HG02642 (cell line): ENCODE measurements around the gene NPIPA2.
"Not testable (repeated sequence)": the region's sequence is repeated elsewhere in the genome, so short reads cannot be mapped to it uniquely, and the experiment has no call there.

Experiments
- ATAC-seq: cut with Tn5 transposase; IDR thresholded peaks from one replicate; pipeline ENCODE4 v1.9.1; 2021; ENCODE audit warnings: mild to moderate bottlenecking; ENCODE audit not compliant: unreplicated experiment, poor library complexity

Gene NPIPA2

DNA sequence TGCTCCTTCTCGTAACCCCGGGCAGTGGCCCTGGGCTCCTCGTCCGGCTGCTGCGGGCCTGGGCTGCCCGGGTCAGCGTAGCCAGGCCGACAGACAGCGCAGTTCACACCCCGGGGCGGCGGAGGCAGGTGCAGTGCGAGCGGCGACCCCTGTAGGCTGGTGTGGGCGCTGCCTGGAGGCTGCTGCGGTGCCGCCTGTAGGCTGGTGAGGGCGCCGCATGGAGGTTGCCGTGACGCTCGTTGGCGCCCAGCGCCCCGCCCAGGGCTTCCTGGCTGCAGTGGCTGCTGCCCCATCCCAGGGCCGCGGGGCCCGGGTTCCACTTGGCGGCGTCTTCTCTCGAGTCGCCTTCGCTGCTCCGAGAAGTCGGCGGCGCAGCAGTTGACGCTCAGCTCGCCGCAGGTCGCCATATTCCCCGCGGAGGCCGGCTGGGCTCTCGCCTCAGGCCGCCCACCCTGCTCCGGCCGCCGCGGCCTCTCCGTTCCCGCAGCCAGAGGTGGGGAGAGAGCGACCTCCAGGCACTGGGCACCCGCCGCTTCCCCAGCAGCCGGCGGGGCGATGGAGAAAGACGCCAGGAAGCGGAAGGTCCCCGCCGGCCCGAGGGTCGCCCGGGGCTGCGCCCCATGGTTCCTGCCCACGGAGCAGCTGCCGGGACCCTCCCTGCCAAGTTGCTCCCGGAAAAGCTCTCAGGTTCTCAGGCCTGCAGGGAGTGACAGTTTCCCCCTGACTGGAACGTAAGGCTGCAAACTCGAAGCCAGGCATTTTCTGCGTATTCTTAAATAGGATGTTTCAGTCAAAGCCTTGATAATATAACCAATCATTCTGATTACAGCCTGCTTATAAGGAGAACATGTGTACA, at the start of gene NPIPA2:
TSS of gene NPIPA2 (plus strand) at position 261 of the 856 bp plus-strand sequence. CDS start 5,533 bp downstream, outside the sequence.
- peak; percentile 99 for ATAC-seq

DNA sequence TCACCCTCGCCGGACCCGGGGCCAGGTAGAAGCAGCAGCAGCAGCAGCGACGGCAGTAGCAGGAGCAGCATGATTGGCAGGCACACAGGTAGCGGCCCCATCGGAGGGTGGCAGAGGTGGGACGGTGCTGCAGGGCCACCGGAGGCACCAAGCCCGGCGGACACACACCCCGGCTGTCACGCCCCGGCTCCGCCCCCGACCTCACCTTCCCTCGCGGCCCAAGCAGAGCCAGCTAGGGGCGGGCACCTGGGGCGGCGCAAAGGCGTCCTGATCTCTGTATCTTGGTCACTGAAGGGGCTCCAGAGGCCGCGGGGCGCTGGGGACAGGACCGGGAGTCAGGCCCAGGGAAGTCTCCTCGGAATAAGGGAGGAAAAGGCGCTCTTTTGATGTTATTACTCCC, 48.2 kb upstream of the NPIPA2 start, which contains the start of gene PLA2G10:
TSS of gene PLA2G10 (minus strand) at position 180 of the 400 bp plus-strand sequence. CDS start at position 101, 79 bp downstream.
- ATAC-seq: not testable (repeated sequence)

DNA sequence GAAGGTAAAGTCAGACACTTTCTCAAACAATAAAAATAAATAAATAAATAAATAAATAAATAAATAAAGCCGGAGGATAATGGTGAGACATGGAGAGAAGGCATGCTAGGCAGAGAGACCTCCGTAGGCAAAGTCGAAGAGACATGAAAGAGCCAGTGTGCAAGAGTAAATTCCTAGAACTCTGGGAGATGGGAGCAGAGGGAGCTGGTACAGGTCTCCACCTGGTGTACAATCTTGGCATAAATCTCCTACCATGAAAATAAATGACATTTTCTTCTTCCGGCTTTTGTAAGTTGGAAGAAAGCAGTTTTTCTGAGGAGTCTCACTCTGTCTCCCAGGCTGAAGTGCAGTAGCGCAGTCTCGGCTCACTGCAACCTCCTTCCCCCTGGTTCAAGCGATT, 40.5 kb upstream of the NPIPA2 start:
- ATAC-seq: not testable (repeated sequence)

DNA sequence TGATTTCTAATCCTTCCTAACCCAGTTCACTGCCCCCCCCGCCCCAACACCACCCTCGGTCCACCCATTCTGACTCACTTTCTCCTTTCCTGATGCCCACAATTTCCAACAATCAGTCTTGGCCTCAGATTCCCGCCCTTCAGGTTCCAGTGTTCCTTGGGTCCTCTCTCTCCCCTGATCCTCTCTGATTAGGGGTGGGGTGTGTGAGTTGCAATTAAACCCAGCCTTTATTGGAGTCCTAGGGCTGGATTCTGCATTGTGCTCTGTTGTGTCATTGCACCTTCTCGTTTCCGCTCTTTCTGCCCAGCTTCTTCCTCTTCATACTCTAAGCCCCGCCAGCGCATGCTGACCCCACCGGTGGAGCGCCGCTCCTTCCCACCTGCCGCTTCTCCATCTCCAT, 39.7 kb upstream of the NPIPA2 start:
- not testable (repeated sequence) for ATAC-seq

DNA sequence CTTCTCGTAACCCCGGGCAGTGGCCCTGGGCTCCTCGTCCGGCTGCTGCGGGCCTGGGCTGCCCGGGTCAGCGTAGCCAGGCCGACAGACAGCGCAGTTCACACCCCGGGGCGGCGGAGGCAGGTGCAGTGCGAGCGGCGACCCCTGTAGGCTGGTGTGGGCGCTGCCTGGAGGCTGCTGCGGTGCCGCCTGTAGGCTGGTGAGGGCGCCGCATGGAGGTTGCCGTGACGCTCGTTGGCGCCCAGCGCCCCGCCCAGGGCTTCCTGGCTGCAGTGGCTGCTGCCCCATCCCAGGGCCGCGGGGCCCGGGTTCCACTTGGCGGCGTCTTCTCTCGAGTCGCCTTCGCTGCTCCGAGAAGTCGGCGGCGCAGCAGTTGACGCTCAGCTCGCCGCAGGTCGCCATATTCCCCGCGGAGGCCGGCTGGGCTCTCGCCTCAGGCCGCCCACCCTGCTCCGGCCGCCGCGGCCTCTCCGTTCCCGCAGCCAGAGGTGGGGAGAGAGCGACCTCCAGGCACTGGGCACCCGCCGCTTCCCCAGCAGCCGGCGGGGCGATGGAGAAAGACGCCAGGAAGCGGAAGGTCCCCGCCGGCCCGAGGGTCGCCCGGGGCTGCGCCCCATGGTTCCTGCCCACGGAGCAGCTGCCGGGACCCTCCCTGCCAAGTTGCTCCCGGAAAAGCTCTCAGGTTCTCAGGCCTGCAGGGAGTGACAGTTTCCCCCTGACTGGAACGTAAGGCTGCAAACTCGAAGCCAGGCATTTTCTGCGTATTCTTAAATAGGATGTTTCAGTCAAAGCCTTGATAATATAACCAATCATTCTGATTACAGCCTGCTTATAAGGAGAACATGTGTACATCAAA, 38.9 kb upstream of the NPIPA2 start, which contains the start of gene NPIPA3:
TSS of gene NPIPA3 (plus strand) at position 256 of the 856 bp plus-strand sequence. CDS start 5,533 bp downstream, outside the sequence.
- peak; percentile 97 for ATAC-seq

DNA sequence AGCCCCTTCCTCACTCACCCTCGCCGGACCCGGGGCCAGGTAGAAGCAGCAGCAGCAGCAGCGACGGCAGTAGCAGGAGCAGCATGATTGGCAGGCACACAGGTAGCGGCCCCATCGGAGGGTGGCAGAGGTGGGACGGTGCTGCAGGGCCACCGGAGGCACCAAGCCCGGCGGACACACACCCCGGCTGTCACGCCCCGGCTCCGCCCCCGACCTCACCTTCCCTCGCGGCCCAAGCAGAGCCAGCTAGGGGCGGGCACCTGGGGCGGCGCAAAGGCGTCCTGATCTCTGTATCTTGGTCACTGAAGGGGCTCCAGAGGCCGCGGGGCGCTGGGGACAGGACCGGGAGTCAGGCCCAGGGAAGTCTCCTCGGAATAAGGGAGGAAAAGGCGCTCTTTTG, 9.1 kb upstream of the NPIPA2 start:
- ATAC-seq: not testable (repeated sequence)

DNA sequence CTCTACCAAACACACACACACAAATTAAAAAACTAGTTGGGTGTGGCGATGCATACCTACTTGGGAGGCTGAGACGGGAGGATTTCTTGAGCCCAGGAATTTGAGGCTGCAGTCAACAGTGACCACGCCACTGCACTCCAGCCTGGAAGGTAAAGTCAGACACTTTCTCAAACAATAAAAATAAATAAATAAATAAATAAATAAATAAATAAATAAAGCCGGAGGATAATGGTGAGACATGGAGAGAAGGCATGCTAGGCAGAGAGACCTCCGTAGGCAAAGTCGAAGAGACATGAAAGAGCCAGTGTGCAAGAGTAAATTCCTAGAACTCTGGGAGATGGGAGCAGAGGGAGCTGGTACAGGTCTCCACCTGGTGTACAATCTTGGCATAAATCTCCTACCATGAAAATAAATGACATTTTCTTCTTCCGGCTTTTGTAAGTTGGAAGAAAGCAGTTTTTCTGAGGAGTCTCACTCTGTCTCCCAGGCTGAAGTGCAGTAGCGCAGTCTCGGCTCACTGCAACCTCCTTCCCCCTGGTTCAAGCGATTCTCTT, 1.4 kb upstream of the NPIPA2 start:
- not testable (repeated sequence) for ATAC-seq

DNA sequence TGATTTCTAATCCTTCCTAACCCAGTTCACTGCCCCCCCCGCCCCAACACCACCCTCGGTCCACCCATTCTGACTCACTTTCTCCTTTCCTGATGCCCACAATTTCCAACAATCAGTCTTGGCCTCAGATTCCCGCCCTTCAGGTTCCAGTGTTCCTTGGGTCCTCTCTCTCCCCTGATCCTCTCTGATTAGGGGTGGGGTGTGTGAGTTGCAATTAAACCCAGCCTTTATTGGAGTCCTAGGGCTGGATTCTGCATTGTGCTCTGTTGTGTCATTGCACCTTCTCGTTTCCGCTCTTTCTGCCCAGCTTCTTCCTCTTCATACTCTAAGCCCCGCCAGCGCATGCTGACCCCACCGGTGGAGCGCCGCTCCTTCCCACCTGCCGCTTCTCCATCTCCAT, 539 bp upstream of the NPIPA2 start:
- not testable (repeated sequence) for ATAC-seq

DNA sequence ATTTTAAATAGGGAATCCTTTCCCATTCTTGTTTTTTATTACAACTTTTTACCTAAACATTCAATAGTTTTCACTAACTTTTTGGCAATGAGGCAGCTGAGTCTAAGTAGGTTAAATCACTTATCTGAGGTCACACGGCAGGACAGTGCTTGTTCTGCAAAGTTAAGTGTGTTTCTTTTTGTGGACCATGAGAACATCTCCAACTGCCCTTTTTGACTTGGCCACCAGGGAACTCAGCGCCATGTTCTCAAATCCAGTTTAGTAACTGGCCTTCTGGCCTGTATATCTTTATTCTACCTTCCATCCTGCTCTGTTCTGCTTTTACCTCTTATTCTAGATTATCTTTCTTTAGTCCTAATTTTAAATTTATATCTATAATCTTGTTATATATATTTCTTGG, 31.3 kb downstream of the NPIPA2 start:
- not testable (repeated sequence) for ATAC-seq

DNA sequence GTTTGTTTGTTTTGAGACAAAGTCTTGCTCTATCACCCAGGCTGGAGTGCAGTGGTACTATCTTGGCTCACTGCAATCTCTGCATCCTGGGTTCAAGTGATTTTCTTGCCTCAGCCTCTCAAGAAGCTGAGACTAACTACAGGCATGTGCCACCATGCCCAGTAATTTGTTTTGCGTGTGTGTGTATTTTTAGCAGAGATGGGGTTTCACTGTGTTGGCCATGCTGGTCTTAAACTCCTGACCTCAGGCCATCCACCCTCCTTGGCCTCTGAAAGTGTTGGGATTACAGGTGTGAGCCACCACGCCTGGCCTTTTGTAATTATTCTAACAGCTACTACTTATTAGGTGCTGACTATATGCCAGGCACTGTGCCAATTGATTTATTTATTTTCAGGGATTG, 33.3 kb downstream of the NPIPA2 start:
- not testable (repeated sequence) for ATAC-seq

DNA sequence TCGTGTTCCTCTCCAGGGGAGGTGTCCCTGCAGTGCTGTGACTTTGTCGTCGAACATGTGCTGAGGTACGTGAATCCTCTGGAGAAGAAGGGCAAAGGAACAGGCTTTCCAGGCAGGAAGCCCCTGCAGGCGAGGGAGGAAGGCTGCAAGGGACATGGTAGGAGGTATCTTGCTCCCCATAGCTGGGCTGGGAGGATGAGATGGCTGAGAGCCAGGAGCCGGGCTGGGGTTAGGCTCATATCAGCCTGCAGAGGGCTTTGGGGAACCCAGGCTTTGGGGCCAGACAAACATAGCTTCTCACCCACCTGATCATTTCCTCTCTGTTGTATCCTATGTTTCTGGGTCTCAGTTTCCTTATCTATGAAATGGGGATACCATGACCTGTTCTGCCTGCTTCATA, 34.4 kb downstream of the NPIPA2 start:
- not testable (repeated sequence) for ATAC-seq

DNA sequence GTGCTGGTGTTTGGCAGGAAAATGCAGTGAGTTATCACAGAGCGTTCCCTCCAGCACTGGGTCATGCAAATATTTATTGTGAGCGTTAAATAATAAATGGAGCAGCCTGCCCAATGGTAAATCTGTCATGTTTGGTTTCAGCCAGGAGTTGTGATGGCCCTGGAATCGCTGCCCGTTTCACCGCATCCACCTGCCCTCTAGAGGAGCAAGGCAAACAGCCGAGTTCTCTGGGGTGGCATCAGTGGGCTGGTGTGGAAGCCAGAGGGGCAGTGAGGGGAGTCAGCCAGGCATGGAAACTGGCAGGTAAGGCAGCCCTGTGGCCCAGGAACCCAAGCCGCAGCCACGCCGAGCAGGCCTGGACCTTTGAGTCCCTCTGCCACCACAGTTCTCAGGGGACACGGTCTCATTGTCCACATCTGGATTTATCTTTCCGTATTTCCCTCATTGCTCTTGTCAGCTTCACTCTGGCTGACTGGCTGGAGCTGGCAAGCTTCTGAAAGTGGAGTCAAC, 37.1 kb downstream of the NPIPA2 start:
- not testable (repeated sequence) for ATAC-seq

DNA sequence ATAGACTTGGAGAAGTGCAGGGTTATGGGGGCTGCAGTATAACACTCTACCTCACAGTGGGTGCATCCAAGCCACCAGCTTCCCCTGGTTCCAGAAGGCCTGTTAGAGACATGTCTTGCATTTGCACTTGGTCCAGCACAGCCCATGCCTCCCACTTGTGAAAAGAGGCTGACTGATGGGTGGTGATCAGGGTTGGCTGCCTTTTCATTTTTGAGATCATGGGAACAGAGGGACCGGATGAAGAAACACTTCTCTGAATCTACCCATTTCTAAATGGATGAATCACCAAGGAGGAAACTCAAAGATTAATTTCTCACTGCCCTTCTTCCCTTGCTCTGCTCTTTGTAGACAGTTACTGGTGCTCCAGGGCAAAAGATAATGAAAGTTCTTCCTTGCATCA, 43.8 kb downstream of the NPIPA2 start:
- not testable (repeated sequence) for ATAC-seq

DNA sequence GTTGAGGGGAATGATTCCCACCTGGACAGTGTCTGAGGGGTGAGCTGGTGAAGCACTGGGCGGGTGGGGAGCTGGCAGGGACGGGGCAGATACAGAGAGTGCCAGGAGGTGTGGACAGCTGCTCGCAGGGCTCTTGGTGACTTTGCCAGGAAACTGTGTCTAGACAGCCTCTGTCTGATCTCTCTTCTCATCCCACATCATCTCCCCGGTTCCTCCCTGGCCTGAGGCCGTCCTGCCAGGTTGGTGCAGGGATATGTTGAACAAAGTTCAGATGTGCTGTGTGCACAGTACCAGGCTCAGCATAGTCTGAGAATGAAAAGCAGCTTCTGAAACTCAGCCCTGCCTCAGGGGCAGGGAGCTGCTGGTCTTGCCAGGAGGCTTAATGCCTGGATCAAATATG, 47.2 kb downstream of the NPIPA2 start:
- not testable (repeated sequence) for ATAC-seq

DNA sequence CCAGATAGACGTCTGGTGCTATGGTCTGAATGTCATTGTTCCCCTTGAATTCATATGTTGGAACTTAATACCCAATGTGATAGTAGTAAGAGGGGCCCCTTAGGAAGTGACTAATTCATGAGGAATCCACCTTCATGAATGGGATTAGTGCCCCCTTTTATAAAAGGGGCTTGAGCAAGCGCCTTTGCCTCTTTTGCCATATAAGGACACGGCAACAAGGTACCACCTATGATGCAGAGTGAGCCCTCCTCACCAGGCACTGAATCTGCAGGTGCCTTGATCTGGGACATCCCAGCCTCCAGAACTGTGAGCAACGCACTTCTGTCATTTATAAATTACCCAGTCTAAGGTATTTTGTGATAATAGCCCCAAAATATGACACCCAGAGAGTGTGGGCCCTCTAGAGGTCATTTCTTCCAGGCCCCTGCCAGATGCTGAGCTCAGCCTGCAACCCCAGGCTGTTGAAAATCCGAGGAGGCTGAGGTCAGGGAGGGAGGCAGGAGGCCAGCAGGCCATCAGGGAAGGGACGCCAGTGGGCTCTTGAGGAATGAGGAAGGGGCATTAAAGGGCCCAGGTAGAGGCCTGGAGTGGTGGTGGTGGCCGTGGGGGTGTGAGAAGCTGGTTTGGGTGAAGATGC, 48.1 kb downstream of the NPIPA2 start:
- ATAC-seq: not testable (repeated sequence)

DNA sequence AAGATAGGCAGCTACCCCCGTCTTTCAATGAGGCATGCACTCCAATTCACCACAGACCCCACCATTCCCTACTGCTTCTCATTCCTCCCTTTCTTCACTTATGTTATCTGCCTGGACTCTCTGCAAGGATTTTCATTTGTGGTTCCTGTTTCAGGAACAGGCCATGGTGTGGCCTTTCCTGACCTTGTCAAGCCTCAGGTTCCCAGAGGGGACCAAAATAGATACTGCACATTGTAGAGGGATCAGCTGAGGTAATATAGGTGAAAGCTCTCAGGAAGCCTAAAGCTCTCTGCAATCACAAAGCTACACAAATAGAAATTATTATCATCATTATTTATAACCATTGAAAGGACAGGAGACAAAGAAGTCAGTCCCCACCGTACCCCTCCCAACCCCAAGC, 50.6 kb downstream of the NPIPA2 start:
- not testable (repeated sequence) for ATAC-seq

DNA sequence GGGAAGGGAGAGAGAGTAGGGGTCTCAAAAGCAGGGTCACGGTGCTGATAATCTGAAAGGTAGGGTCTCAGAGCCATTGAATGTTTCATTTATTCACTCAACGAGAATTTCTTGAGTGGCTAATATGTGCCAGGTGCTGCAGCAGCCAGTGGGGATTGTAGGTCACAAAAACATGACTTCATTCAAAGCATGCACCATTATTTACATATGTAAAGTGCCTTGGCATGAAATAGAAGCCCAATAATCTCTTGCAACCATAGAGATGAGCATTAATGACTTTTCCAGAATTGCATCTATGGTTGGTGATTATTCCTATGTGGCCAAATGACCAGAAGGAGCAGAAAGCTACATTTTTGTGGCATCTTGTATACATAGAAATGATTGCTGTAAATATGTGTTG, 55.2 kb downstream of the NPIPA2 start:
- ATAC-seq: not testable (repeated sequence)

DNA sequence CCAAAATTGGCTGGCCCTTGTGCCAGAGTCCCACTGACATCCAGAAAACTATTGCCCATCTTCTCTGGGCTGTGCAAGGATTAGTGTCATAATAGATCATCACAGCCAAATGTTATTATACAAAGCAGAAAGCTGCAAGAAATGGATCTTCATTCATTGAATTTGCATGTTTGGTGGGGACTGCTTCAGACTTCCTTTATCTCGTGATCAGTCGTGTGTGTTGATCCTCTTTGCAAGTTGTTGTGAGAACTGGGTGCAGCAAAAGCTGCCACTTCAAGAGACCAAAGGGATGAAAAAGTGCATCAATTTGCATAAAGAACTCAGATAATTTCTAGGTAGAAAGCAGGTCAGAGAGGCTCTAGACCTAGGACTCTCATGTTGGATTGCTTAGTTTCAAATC, 61.2 kb downstream of the NPIPA2 start:
- not testable (repeated sequence) for ATAC-seq

DNA sequence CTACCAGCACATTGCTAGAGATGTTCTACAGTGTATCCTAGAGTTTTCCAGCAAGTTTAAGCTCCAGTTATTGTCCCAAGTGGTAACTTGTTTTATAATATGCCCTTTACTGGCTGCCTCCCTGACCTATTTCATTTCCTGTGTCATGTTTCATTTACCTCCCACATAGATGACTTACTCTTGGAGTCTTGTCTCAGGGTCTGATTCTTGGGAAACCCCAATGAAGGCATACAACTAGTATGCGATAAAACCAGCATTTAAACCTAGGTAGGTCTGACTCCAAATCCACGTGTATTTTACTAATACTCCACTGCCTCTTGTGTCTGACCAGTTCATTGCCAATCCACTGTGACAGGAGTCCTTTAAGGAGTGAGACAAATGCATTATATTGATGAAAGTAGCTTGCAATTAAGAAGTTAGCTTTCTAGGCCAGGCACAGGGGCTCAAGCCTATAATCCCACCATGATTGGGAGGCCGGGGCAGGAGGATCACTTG, 64.9 kb downstream of the NPIPA2 start:
- not testable (repeated sequence) for ATAC-seq

DNA sequence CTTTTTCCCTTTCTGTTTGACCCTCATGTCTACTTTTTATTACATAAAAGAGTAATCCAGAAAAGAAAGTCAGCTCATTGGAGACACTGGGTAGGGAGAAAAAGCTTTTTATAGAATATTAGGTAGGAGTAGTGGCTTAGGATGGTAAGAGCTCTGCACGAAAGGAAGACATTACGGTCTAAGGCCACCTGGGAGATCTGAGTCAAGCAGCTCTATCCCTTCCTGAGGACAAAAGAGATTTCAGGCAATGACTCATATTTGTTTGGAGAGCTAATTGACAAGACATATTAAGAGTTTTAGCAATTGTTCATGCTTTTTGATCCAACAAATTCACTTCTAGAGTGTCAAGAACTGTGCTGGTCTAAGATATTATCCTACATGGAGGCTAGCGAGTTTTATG, 71.6 kb downstream of the NPIPA2 start:
- not testable (repeated sequence) for ATAC-seq
